Stimulated activated CD4-positive, alpha-beta T cell treated with anti-CD3 and anti-CD28 coated beads, Interleukin-4, amount 100 ng/mL, for 1 hour (primary cell): ENCODE measurements around the gene ZC3H10.
A peak's percentile ranks its signal among the peaks of the same experiment; 100 is the strongest.
"Not testable (repeated sequence)": the region's sequence is repeated elsewhere in the genome, so short reads cannot be mapped to it uniquely, and the experiment has no call there.

Source experiments
- DNase-seq: peaks from one replicate; pipeline ENCODE4 v3.0.0-alpha.2; 2020

ZC3H10 gene

DNA sequence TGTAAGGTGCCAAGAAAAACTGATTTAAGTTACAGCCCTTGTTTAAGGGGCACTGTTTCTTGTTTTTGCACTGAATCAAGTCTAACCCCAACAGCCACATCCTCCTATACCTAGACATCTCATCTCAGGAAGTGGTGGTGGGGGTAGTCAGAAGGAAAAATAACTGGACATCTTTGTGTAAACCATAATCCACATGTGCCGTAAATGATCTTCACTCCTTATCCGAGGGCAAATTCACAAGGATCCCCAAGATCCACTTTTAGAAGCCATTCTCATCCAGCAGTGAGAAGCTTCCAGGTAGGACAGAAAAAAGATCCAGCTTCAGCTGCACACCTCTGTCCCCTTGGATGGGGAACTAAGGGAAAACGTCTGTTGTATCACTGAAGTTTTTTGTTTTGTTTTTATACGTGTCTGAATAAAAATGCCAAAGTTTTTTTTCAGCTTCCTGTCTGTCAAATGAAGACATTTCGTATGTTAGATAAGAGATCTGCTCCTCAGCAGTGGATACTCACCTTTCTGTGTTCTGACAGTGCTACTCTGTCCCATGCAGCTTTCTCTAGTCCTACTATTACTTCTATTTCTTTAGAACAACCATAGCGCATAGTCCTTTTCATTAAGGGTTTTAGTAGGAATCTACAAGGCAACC is 14.9 kb upstream of the ZC3H10 start:
- DNase-seq = no peak

DNA sequence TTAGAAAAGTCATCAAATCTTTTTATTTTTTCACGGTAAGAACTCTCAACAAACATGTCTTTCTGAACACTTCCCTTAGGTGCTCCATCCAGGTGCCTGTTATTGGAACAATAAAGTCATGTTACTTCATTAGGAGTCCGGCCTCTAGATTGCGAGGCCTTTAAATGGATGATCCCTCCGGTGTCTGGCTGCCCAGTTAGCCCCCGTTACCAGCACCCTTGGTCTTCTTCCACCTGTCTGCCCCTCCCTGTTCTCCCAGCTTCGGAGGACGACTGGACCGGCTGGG is 14.3 kb upstream of the ZC3H10 start:
- DNase-seq = no peak

DNA sequence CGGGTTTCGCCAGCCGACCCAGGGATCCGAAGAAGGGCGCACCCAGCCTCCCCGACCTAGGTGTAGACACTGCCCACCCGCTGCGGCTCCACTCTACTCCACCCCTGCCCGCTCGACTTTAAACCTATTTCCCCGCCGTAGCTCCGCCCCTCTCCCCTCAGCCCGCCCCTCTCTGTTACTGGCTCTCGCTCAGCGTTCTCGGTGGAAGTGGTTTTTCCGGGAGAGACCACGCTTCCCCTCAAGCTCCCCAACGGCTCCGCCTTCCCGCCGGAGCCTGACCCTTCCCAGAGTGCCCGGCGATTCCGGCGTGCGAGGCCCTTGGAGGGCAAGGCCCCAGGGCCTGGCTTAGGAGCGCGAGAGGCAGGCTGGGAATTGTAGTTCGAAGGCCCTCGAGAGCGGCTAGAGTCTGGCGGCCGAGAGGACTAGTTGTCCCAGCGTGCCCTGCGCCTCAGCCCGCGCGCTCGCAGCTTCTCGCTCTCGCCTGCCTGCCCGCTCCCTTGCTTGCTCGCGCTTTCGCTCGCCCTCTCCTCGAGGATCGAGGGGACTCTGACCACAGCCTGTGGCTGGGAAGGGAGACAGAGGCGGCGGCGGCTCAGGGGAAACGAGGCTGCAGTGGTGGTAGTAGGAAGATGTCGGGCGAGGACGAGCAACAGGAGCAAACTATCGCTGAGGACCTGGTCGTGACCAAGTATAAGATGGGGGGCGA is 13.8 kb upstream of the ZC3H10 start, which contains the start of gene PA2G4:
Gene PA2G4 (plus strand): TSS at position 451 of the 706 bp plus-strand sequence. CDS start 179 bp downstream, at position 630.
- peak; percentile 97 for DNase-seq

DNA sequence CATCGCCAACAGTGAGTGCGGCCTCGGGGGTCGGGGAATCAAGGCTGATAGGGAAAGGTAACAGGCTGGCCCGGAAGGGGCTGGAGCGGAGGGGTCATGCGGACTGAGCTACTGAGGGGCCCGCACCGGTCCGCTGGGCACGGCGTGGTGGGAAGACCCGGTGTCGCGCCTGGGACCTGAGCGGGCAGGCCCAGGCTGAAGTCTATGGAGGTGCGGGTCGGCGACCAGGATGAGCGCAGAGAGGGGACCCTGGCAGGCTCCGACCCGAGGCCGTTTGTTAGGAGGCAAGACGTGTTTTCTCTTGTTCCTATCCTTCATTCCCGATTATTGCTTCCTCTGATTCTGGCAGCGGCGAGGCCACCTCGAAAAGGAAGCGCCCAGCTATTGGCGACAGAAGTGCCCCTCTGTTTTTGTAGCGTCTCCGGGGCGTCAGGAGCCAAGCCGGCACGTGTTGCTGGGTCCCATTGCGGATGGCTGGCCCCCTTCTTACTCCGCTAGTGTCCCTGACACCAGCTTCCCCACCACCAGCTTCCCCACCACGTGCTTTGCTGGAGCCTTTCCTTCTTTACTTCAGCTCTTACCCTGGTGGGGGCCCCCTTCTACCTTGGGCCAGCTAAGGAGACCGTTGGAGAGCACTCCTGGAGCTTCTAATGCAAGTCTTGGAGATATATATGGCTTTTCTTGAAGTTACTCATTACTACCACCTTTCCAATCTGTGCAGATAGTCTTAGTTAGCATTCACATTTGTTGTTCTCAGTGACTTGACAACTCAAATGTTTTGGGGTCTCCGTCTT is 13.1 kb upstream of the ZC3H10 start:
- peak; percentile 33 for DNase-seq

DNA sequence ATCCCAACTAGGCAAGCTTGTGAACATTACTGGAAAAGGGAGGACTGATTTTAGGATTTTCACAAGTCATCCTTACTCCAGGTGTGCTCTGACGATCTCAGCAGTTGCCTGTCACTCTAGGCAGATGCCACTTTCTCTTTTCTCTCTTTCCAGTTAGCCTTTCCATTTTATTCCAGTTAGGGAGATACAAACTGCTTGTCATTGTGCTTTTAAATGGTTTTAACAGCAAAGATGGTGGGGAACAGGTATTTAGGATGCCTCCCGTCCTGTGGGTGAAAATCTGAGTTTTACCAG is 12.5 kb upstream of the ZC3H10 start:
- DNase-seq = no peak

DNA sequence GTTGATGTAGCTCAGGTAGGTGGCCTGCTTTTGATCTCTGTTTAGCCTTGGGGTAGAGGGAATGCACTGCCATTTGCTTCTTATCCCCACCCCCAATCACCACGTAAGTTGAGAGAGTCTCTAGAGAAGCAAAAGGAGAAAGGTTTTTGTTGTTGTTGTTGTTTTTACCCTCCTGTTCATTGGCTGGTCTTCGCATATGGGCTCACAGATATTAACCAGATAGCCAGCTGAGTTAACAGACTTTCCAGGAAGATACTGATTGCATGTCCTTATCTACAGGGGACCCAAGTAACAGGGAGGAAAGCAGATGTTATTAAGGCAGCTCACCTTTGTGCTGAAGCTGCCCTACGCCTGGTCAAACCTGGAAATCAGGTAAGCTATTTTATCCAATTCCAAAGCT is 10.8 kb upstream of the ZC3H10 start:
- no peak for DNase-seq

DNA sequence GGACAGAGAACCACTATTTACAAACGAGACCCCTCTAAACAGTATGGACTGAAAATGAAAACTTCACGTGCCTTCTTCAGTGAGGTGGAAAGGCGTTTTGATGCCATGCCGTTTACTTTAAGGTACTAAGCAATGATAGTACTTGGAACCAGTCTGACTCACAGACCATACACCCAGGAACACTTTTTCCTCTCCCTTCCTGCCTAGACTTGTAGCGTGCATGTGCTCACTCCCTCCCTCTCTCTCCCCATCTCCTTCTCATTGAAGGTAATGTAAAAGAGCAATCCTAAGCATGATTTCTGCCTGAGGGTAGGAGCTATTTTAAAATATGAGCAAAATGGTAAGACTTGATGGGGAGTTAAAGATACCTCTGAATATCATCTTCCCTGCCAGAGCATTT is 7.5 kb upstream of the ZC3H10 start:
- no peak for DNase-seq

DNA sequence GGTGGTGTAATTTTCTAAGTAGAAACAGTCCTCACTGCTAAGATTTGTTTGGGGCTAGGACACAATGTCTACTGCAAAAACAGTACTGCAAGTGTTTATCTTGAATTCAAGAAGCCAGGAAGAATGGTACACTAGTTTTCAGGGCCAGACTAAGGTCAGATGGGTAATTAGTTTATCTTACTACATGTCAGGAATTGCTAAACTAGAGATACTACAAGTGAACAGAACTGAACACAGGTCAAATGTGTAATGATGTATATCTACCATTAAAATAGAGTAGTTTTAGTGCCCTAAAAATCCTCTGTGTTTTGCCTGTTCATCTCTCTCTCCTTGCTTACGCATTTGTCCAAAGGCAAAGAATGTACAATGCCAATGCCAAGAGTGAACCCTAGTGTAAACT is 4.0 kb upstream of the ZC3H10 start:
- DNase-seq = no peak

DNA sequence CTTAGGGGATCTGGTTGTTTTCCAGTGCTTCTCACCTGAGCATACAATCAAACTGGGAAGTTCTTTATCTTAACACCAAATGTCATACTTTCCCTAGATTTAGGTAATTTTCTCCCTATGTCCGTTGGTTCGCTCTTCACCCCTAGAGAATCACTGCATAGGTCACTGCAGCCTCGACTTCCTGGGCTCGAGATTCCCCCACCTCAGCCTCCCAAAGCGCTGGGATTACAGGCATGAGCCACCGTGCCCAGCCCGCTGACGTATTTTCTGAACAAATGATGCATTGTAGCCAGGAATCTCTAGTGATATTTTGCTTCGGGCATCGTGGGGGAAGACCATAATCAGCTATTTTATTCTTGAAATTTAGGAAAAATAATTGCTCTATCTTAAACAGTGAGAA is 2.7 kb upstream of the ZC3H10 start:
- no peak for DNase-seq

DNA sequence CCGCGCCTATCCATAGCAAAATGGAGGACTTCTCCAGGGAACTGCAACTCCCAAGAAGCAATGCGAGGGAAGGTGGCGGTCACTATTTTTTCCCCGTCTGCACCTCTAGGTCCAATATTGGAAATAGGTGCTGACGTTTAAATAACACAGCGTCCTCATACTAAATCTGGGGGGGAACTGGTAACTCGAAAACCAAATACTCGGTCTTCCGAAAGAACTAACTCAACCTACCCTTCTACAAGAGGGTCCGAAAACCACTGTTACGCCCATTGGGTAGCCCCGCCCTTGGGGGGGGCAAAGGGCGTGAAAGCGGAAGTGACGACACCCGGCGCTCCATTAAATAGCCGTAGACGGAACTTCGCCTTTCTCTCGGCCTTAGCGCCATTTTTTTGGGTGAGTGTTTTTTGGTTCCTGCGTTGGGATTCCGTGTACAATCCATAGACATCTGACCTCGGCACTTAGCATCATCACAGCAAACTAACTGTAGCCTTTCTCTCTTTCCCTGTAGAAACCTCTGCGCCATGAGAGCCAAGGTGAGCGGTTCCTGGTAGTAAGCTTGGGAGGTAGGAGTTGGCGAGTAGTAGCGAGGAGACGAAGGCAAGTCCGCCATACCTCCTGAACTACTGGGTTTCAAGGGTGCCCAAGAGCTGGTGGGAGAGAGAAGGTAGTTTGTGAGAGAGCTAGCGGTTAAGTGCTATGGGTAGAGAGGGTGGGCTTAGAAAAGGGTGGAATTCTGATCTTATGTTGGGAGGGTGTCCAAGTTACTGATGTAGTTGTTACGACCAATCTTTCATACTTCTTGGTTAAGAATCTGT is 1.6 kb upstream of the ZC3H10 start, which contains the start of gene RPL41:
Gene RPL41 (plus strand): TSS at position 367 of the 815 bp plus-strand sequence.
- DNase-seq = peak; percentile 91

DNA sequence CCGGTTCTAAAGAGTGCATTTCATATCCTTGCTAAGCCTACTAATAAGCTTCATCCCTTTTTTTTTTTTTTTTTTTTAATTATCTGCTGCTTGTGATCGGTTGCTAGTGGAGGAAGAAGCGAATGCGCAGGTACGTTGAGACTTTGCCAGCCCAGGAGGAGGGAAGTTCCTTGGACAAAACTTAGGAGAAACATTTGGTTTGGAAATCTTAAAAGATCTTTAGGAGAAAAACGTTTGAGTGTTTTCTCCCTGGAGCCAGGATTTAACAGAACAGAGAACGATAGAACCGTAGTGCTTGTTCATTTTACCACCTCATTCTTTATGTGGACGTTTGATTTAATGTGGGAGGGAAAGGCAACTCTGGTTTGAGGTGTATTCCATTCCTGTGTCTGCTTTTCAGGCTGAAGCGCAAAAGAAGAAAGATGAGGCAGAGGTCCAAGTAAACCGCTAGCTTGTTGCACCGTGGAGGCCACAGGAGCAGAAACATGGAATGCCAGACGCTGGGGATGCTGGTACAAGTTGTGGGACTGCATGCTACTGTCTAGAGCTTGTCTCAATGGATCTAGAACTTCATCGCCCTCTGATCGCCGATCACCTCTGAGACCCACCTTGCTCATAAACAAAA is 872 bp upstream of the ZC3H10 start:
- not testable (repeated sequence) for DNase-seq

DNA sequence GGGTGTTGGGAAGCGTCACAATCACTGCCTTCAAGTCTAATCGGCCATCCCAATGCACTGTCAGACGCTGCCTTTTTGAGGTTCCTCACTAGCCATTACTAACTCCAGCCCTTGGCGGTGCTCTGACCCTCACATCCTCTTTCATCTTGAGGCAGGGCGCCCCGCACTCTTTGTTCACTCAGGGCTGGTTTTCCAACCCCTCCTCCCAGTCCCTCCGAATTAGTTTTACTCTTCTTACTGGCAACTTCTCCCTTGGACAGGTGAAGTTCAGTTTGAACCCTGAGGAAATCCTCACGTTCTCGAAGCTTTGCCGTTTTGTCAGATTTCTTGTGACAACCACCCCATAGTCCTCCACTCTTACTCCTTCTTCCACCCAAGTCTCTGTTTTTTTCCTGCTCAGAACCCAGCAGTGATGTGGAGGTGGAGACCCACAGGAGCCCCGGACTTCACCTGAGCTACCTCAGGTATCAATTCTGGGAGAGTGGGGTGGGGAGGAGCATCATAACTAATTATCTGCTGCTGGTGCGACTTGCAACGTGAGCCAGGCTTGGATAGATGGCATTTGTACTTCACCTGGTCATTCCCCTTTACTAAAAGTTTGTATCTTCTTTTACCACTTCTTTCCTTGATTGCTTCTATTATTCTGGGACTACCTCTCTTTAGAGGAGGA is 757 bp downstream of the ZC3H10 start:
- DNase-seq = no peak

DNA sequence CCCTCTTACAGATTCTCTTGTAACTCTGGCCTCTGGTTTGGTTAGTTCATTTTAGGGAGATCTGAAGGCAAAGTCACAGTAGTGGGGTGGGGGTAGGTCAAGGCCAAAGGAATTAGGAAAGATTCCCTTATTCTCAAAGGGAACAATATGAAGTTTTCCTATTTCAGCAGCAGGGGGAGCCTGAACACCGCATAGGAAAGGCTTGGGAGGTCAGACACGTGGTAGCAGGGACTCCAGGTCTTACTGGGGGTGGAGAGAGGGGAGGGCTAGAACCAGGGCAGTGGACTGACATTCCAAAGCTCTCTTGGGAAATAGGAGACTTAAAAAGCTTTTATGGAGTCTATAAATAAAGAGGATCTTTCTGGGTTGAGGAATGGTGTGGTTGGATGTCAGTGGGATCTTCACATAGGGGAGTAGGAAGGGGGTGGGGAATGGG is 1.3 kb downstream of the ZC3H10 start:
- peak; percentile 54 for DNase-seq

DNA sequence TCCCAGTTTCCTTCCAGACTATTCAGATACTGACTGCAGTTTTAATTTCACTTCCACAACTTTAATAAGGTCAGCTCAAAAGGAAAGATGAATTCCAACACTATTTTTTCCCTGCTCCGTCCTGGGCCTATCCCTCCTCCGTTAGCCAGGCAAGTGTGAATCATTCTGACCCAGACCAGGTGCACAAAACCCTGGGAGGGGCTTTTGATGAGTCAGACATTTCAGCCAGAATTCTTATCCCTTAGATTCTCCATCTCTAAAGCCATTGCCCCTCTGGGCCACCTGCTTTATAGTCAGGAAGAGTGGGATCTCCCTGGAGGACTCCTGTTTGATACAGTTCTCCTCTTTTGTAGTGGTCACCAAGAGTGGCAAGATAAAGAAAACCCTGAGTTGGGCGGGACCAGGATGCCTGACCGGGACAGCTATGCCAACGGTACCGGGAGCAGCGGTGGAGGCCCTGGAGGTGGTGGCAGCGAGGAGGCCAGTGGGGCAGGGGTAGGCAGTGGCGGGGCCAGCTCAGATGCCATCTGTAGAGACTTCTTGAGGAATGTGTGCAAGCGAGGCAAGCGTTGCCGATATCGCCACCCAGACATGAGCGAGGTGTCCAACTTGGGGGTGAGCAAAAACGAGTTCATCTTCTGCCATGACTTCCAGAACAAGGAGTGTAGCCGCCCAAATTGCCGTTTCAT is 2.2 kb downstream of the ZC3H10 start:
- DNase-seq = no peak

DNA sequence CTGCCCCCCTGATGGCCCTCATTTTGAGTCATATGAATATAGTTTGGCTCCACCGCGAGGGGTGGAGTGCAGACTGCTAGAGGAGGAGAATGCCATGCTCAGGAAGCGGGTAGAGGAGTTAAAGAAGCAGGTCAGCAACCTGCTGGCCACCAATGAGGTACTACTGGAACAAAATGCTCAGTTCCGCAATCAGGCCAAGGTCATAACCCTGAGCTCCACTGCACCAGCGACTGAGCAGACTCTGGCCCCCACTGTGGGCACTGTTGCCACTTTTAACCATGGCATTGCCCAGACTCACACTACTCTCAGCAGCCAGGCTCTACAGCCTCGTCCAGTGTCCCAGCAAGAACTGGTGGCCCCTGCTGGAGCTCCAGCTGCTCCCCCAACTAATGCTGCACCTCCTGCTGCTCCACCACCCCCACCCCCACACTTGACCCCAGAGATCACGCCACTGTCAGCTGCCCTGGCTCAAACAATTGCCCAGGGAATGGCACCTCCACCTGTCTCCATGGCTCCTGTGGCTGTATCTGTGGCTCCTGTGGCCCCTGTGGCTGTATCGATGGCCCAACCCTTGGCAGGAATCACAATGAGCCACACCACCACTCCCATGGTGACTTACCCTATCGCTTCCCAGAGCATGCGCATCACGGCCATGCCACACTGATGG is 3.3 kb downstream of the ZC3H10 start:
- no peak for DNase-seq

DNA sequence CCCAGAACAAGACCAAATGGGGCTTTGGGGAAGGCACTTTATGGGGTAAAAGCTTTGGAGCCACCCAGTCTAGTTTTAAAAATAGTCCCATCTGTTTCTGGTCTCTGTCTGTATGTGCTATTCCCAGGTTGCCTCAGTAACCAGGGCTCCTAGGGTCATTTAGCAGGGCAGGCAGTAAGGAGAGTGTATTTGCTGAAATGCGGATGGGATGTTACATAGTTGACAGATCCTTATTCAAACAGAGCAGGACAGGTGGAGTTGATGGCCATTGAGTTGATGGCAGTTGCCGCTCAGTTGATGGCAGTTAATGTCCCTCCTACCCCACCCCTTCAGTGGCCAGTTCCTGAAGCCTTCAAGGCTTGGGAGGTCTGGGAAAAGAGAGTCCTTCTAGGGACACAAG is 4.6 kb downstream of the ZC3H10 start:
- DNase-seq = no peak

DNA sequence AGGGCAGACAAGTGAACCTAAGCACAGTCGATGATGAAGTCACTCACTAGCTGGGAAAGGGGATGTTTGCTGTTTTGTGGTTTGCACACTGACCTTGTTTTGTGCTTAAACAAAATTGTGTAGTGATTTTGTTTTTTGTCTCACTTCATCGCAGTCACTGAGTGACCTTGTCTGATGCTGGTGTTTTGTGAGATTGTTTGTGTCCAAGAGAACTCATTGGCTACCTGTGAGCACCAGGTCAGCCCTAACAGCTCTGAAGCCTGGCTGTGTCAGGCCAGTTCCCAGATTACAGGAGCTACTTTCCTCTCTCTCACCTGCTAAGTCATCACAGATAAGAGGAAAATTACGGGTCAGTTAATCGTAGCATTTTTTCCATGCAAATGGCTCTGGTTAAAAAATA is 6.1 kb downstream of the ZC3H10 start:
- no peak for DNase-seq

DNA sequence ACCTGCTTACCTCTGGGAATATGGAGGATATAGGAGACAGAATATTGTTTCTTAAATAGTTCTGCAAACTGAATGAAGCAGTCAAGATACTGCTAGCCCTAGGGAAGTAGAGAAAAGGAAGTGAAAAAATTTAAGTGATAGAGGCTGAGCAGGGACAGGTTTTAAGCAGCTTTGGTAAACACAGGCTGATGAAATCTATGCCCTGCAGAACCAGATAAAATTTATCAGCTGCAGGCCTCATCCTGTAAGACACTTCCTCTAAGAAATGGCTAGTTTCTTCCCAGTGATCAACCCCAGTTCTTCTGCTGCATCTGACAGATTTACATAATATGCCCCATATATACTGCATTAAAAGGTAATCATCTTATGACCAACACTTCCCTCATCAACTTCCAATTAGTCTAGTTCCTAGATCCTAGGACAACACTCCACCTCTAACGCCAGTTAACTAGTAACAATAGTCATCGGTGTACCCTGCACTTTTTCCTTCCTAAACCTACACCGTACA is 8.7 kb downstream of the ZC3H10 start:
- no peak for DNase-seq

DNA sequence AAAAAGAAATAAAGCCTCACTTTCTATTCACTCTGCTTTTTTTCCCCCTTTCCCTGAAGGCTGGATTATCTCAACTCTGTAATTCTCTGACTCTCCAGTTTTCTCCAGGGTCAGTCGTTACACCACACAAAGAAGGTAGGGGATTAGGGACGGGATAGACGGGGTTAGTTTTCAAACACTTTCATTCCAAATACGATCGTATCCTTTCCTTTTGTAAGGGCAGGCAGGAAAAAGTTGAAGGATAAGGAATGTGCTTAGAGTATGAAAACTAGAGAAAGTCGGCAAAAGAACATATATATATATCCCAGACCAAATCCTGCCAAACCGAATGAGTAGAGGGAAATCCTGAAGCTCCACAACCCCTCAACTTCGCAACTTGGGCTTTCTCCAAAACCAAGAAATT is 9.4 kb downstream of the ZC3H10 start:
- DNase-seq = no peak

DNA sequence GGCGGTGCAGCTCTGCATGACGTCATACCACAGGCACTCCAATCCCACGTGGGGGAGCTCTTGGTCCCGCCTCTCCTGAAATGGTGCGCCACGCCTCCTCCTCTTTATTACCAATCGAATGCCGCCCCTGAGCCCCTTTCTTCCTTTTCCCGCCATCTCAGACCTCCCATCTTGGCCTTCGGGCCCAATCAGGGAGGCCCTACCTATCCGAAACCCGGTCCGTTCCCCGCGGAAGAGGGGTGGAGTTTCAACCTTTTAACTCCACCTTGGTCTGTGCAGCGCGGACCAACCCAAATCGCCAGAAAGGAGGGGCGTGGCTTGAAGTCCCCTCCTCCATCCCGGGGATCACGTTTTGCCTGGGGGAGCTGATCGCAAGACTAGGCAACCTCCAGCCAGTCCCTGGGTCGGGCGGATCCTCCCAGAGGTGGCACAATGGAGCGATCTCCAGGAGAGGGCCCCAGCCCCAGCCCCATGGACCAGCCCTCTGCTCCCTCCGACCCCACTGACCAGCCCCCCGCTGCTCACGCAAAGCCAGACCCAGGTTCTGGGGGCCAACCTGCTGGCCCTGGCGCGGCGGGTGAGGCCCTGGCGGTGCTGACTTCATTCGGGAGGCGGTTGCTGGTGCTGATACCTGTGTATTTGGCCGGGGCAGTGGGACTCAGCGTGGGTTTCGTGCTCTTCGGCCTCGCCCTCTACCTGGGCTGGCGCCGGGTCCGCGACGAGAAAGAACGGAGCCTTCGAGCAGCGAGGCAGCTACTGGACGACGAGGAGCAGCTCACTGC is 10.0 kb downstream of the ZC3H10 start, which contains the start of gene ESYT1:
Gene ESYT1 (plus strand): TSS at position 380 of the 782 bp plus-strand sequence. CDS start 53 bp downstream, at position 433.
- DNase-seq = peak; percentile 91
